Measurements from ENCODE around the gene FITM1.

DNA sequence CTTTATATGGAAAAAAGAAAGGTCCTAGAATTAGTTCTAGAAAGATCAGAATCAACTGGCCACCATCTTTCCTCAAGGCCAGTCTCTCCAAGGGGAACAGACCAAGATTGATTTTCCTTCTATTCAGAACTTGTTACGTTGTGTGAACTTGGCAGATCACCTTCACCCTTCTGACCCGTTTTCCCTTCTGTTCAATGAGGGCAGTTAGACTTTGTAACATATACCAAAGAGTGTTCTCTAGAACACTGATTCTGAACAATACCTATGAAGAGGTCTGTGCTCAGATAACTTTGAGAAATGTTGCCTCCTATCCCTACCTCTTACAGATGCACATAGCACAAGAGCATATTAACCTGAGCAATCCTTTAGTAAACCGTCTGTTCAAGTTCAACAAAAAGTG is 47.0 kb upstream of the FITM1 start:
- TF ChIP-seq POLR2A (IDR thresholded peaks at IDR 0.05) = no peak
- TF ChIP-seq, protein P1, sequence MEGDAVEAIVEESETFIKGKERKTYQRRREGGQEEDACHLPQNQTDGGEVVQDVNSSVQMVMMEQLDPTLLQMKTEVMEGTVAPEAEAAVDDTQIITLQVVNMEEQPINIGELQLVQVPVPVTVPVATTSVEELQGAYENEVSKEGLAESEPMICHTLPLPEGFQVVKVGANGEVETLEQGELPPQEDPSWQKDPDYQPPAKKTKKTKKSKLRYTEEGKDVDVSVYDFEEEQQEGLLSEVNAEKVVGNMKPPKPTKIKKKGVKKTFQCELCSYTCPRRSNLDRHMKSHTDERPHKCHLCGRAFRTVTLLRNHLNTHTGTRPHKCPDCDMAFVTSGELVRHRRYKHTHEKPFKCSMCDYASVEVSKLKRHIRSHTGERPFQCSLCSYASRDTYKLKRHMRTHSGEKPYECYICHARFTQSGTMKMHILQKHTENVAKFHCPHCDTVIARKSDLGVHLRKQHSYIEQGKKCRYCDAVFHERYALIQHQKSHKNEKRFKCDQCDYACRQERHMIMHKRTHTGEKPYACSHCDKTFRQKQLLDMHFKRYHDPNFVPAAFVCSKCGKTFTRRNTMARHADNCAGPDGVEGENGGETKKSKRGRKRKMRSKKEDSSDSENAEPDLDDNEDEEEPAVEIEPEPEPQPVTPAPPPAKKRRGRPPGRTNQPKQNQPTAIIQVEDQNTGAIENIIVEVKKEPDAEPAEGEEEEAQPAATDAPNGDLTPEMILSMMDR (IDR thresholded peaks at IDR 0.05) = no peak
